GM18951 (cell line): ENCODE data around the gene GPD2.

Experiments
- POLR2A ChIP-seq: IDR thresholded peaks from 4 replicates; pipeline ENCODE4 v1.6.1; 2011; ENCODE audit warnings: mild to moderate bottlenecking; ENCODE audit not compliant: insufficient read length, insufficient read depth; ENCODE audit errors: extremely low read depth
- in situ Hi-C: fragments of 300-500 bp; cut with MboI; formaldehyde crosslinking; loops from one replicate; pipeline ENCODE4 v1.12.0; 2022; ENCODE audit warnings: low sequenced_read_pairs, mixed read lengths, inconsistent platforms; ENCODE audit not compliant: unreplicated experiment

GPD2 gene

GRCh38 chr2:156435718-156436496, at the start of gene GPD2:
Gene GPD2, plus strand, starts transcription at chr2:156436379. Its CDS starts 39,727 bp downstream, at chr2:156476106.
- peak; percentile 75 for TF ChIP-seq POLR2A
- in situ Hi-C loops: no loop called here

DNA sequence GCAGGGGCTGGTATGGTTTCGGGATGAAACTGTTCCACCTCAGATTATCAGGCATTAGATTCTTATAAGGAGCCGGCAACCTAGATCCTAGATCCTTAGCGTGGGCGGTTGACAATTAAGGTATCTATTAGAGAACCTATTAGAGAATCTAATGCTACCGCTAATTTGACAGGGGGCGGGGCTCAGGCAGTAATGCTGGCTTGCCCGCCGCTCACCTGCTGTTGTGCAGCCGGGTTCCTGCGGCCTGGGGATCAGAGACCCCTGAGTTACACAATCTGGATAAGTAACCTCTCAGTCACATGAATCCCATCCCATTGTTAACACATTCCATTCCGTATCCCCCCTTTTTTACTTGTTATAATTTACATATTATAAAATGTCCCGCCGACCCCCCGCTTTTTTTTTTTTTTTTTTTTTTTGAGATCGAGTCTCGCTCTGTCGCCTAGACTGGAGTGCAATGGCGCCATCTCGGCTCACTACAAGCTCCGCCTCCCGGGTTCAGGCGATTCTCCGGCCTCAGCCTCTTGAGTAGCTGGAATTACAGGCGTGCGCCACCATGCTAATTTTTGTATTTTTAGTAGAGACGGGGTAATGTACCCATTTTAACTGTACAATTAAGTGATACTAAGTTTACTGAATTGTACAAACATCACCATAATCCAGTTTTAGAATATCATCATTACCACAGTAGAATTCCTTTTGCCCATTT, 42.0 kb upstream of the GPD2 start:
- in situ Hi-C loops: no loop called here
- TF ChIP-seq POLR2A: no peak

DNA sequence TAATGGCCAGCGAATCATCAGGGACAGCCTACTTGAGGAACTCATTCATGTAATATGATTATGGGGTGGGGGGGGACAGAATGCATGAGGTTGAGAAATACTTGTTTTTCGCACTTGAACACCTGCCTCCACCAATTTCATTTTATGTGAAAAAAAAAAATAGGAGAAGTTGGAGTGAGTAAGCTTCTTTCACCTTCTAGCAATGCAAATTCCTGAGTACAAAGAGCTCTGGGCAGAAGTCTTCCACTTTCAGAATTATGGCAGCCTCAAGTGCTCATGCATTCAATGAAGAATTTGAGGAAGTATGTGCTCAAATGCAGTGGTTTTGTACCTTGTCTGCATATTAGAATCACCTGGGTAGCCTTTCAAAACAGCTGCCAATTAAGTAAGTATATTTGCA, 40.1 kb upstream of the GPD2 start:
- in situ Hi-C loops: no loop called here
- TF ChIP-seq POLR2A: no peak

DNA sequence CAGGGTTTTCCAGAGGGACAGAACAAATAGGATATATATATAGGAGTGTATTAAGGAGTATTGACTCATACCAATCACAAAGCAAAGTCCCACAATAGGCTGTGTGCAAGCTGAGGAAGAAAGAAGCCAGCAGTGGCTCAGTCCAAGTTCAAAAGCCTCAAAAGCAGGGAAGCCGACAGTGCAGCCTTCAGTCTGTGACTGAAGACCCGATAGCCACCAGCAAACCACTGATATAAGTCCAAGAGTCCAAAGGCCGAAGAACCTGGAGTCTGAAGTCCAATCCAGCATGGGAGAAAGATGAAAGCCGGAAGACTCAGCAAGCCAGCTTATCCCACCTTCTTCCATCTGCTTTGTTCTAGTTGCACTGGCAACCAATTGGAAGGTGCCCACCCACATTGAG, 39.0 kb upstream of the GPD2 start:
- no peak for TF ChIP-seq POLR2A
- in situ Hi-C loops: no loop called here

DNA sequence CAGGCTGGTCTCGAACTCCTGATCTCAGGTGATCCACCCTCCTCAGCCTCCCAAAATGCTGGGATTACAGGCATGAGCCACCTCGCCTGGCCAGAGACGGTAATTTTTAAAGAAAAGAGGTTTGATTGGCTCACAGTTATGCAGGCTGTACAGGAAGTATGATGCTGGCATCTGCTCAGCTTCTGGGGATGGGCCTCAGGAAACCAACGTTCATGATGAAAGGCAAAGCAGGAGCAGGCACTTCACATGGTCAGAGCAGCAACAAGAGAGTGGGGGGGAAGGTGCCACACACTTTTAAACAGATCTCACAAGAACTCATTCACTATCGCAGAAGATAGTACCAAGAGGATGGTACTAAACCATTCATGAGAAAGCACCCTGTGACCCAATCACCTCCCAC, 38.0 kb upstream of the GPD2 start:
- TF ChIP-seq POLR2A: no peak
- in situ Hi-C loops: no loop called here

DNA sequence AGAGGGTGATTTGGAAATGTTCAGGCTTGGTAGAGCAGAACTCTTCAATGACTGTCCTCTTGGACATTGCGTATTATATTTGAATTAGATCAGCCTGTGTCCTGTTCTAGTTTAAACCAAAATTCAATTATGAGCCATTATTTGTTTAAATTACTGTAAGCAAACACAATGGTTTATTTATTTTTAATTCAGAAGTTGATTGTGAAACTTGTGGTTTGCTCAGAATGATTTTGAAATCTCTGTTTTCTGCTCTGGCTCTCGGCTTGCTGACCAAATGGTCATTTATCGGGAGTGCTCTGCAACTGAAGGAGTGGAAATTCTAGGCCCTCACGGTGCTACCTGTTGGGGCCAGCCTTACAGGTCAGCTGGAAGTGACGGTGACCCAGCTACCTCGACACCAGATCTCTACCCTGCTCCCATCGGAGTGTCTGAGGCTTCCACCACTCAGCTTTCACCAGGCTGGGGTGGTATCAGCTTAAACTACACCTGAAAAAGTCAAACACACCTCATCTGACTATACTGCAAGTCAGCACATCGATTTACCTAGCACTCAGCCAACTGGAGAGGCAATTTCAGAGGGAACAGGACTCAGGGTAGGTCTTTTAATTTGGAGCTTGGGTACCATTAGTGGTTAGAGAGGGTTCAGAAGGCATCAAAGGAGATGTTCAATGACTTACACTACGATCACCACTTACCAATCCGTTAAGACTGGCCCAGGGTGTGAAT, 36.8 kb upstream of the GPD2 start:
- TF ChIP-seq POLR2A: no peak

GRCh38 chr2:156399950-156400705, 36.1 kb upstream of the GPD2 start:
- peak; percentile 41 for TF ChIP-seq POLR2A
- in situ Hi-C loops: no loop called here

More for the DNA sequence above, 36.8 kb upstream of the GPD2 start:
- in situ Hi-C loops: no loop called here

DNA sequence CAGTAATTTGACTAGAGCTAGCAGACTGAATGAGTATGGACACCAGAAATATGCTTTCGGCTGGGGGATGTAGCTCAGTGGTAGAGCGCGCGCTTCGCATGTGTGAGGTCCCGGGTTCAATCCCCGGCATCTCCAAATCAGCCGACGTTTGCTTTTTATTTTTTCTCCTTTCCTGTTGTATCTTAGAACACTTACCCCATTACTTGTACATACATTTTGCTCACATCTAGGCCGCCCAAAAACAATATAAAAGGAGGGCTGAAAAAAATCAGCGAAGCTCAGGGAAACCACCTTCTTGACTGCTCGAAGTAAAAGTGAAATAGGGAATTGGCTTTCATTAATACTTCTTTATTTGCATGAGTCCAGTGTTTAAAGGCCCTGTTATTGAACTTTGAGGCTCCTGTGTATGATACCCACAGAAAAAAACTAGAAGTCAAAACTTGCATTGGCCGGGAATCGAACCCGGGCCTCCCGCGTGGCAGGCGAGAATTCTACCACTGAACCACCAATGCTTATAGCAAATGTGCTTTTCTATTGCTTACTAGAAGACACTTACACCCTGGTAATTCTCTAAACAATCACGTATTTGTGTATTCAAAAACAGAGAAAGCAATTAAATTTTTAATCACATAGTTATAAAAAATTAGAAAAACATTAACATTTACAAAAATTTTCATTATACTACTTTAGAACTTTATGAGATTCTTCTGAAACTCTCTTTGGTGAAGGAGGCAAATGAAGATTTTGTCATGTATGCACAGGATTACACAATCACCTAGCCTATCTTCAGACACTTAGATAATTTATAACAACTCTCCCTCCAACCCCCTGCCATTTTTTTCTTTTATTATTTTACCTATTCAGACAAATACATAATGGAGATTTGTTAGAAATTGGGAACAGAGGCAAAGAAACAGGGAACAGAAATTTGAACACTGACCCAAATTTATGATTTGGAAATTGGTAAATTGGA, 35.2 kb upstream of the GPD2 start:
- in situ Hi-C loops: no loop called here
- TF ChIP-seq POLR2A: no peak

DNA sequence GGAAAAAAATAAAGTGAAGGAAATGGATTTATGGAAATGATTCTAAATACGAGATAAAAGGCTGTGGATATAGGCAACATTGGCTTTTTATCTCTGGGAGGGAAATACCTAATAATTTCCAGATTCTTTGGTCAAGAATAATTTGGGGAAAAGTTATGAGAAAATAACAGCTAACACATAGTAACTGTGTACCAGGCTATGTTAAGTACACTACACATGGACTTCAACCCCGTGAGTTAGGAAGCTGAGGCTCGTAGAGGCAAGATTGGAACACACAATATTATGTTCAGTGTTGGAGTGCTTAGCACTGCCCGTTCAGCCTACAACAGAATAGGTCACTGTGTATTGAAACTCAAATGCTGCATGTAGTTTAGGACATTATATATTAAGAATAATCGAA, 34.3 kb upstream of the GPD2 start:
- TF ChIP-seq POLR2A: no peak
- in situ Hi-C loops: no loop called here

DNA sequence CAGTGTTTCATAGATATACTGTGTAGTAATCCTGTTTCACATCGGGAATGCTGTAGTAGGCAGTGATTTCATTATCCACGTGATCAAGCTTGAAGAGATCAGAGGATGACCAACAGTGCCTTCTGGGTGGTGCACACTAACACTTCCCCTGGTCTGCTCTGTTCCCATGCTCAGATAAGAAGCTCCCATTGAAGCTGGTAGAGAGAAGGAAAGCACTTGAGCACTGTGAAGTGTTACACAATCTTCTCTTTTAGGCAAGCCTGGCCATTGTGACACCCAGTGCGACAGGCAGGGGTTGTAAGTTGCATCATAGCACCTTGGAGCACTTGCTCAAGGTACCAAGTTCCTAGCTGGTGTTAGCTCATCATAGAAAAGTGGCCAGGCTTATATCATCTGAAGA, 30.6 kb upstream of the GPD2 start:
- in situ Hi-C loops: no loop called here
- TF ChIP-seq POLR2A: no peak

GRCh38 chr2:156411835-156412234, 24.3 kb upstream of the GPD2 start:
- TF ChIP-seq POLR2A: no peak
- in situ Hi-C loops: no loop called here

DNA sequence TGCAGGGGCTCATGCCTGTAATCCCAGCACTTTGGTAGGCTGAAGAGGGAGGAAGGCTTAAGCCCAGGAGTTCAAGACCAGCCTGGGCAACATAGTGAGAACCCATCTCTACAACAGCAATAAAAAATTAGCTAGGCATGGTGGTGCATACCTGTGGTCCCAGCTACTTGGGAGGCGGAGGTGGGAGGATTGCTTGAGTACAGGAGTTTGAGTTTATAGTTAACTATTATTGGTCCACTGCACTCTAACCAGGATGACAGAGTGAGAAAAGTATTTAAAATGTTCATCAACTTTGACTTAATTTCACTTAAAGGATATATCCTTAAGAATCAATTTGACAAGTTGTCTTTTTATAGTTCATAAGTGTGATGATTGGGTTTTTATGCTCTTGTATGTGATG, 14.3 kb upstream of the GPD2 start:
- in situ Hi-C loops: no loop called here
- TF ChIP-seq POLR2A: no peak
